CD4-positive, alpha-beta T cell treated with Interleukin-6 at 100 ng/mL for 8 hours (primary cell): ENCODE measurements around the gene SORBS1.

Experiments used
- DNase-seq: peaks from one replicate; pipeline ENCODE4 v3.0.0-alpha.2; 2020; ENCODE audit warnings: mixed read lengths, low spot score

SORBS1 gene

DNA sequence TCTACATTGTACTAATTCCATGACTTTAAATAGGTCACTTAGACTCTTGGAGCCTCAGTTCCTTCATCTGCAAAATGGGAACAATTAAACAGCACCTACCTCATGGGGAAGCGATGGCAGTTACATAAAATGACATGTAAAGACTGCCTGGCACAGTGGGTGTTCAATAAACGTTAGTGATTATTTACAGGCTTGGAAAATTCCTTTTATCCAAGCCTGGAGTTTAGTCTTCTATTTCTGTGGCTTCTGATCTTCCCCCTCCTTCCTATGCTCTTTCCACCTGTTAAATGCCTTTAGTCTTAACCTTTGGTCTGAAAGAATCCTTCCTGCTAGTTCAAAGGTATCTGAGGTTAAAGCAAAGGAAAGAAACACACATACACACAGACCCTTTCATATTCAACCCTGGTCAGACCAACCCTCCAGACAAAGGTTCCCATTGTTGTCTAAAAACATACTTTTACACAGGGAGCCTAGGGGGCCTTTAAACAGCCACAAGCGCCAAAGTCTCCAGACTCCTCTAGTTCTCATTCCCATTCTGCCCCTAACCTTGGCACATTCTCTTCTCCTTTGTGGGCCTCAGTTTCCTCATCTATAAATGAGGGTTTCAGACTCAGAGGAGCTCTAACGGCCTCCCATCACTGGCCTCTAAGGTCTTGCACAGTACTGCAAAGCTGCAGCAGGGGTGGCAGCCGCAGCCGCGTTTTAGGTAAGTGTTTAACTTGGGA lies 21.4 kb downstream of the SORBS1 start:
- no peak for DNase-seq

DNA sequence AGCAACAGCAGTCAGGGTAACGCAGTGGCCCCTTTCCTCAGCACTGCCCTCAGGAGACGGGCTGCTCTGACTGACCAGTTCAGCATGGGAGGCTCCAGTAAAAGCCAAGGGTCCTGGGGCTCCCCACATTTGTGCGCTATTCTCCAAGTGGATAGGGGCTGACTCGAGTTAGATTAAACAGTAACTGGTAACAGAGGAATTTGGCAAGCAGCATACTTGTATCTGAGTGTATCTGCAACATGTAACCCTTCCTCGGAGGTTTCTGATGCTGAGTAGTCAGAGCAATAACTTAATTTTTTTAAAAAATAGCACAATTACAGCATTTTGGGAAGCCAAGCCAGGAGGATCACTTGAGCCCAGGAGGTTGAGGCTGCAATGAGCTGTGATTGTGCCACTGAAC lies 22.8 kb downstream of the SORBS1 start:
- no peak for DNase-seq

DNA sequence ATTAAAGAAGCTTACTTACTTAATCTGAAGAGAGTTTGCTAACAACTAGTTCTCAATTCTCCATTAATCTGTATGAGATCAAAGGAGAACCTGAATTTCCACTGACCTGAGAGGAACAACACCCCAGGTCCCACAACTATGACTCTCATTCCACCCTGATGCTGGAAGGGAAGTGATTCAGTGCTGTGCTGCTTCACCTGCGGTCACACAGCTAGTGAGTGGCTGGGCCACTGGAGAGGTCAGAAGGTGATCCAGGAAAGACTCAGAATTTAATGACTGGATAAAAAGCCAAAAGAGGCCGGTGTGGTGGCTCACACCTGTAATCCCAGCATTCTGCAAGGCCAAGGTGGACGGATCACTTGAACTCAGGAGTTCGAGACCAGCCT lies 23.6 kb downstream of the SORBS1 start:
- no peak for DNase-seq

DNA sequence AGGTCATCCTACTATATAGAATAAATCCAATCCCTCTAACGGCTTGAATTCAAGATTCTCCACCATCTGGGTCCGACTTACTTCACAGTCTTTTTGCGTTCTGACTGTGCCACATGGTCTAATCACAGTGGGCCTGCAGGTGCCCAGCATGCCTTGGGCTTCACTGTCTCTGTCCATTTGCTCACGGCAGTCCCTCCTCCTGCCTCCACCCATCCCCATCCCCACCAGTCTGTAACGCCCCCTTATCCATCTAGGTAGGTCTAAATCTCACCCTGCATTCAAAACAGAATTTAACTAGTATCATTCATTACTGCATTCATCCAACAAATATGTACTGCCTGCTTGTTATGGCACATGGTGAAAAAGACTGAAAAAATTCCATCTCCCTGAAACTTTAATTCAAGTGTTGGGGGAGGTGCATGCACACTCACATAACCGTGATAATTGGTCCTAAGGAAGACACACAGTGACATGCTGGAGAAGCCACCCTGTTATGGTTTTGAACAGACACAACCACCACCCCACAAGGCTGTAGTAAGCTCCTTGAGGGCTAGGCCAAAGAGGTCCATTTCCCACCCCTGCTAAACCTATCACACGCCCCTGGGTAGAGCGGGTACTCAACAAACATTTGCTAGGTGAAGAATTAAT lies 24.2 kb downstream of the SORBS1 start:
- no peak for DNase-seq

DNA sequence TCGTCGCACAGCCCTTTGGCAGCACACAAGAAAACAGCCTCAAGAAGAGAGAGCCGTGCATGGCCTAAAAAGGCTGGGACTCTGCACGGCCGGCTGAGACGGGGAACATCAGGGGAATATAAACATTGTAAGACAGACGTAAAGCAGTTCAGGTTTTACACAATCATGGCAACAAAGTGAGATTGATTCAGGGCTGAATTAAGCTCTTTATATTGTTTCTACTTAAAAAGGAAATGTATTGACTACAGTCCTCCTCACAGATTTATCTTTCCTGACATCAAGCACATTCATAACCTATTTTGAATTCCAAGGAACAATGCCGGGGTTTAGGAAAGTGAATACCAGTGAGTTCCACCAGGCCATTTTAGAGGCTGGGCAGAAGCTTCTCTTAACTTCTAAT lies 25.2 kb downstream of the SORBS1 start:
- DNase-seq: no peak

DNA sequence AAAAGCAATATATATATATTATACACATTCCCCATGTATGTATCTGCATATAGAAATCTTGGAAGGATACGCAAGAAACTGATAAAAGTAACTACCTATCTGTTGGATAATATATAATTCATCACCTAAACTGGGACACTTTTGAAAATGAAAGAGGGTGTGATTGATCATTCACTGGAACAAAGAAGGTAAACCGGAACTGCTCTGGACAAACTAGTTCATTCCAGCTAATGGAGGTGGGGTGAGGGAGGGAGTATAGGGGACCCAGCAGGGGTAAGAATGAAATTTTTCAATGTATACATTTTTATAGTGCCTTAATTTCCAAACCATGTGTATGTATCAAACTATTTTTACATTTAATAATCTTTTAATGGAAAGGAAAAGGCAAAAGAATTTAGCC lies 25.6 kb downstream of the SORBS1 start:
- DNase-seq: no peak

DNA sequence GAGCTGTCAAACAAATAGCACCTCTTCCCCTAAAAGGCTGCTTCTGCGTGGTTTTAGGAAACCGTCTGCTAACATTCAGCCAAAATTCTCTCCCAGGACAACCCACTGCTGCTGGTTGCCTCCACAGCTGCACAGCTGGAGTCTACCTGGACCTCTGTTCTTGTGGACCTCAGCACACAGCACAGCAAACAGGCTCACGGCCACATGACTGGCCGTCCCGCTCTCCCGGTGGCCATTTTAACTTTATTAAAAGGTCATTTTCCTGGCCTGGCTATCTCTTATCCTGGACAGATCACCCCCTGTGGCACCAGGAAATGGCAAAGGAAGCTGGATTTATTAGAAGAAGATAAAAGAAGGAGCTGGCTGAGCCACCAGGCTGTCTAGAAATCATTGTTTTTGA lies 27.6 kb downstream of the SORBS1 start:
- no peak for DNase-seq

DNA sequence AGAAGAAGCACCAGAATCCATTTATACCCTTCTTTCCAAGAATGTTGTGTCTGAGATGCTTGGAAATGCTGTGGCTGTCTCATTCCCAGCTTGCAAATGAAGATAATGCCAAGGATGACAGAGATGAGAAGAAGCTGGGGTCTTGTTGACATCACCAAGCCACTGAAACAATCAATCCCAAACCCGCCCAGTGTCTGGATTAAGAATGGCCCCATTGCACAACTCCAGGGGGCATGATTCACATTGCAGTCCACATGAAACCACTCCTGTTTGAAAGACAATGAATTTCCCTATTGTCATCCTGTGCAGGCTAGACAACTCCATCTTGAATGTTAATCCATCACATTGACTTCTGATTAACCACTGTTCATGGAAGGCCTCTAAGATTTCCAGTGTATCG lies 28.6 kb downstream of the SORBS1 start:
- no peak for DNase-seq

DNA sequence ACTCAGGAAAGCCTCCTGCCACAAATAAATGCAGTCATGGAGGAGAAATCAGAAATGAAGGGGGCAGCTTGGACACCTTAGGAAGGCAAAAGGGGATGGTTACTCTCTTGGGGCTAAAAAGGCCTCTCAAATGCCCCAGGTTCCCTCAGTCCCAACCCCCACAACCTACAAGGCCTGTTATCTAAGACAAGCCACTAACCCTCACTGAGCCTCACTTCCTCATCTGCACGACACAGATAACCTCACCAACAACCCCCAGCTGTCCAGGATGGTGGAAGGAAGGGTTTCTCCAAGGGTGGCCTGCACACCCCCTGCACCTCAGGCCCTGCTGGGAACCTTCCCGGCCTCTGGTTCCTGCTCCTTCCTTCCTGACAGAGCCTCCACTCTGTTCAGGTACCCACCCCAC lies 29.2 kb downstream of the SORBS1 start:
- no peak for DNase-seq

DNA sequence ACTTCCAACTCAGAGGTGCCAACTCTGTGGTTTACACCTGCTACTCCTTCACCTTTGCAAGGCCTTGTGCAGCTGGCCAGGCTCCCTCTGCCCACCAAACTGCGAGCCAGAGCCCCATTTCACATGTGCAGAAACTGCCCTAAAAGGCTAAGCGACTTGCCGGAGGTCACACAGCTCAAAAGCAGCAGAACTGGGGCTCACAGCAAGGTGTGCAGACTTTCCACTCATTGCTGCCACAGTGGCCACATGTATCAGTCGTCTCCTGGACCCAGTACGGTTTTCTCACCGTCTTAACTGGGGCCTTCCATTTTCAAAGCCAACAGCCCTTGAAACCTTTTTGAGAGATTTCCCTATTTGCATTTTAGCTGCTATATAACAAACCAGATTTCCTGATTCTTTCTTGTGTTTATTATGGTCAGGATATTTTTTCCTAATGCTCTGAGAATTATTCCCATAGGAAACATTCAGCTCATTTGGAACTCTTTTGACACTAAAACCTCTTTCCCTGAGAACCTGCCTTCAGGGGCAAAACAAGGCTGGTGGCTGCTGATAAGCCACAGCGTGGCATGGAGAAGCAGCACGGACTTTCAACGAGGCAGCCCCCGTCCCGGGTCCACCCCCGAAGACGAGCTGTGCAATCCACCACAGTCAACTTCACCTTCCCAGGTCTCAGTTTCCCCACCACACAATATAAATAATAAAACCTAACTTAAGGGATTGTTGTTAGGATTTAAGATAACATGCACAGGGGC lies 29.9 kb downstream of the SORBS1 start:
- no peak for DNase-seq

DNA sequence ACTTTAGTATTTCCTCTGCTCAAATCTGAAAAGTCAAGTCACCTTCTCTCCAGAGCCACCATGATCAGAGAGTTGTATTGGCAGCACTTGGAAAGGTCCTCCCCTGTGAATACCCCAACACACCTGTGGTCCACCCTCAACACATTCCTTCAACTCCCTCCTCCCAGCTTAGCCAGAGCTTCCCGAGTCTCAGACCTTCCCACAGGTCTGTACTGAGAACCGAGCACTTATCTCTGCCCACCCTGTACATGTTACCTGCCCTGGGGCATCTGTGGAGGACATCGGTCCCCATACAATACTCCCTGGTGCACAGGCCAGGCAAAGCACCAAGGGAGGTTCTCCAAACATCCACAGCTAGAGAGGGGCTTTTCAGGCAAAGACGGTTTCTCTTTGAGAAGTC lies 30.6 kb downstream of the SORBS1 start:
- no peak for DNase-seq

DNA sequence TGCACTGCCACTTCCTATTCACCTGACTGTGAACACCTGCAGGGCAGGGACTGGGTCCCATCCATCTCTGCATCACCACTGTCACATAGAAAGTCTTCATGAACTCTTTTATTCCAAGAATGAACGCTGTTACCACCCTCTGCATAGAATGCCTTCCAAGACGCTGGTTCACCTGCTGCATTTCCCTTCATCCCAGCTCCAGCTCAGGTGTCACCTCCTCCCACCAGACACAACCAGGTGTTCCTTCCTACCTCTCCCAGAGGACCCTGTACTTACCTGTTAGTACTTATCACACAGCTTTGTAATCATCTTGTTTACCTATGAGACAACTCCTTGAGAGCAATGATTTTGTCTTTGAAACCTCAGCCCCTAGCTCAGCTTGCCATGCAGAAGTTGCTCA lies 31.1 kb downstream of the SORBS1 start:
- DNase-seq: no peak

DNA sequence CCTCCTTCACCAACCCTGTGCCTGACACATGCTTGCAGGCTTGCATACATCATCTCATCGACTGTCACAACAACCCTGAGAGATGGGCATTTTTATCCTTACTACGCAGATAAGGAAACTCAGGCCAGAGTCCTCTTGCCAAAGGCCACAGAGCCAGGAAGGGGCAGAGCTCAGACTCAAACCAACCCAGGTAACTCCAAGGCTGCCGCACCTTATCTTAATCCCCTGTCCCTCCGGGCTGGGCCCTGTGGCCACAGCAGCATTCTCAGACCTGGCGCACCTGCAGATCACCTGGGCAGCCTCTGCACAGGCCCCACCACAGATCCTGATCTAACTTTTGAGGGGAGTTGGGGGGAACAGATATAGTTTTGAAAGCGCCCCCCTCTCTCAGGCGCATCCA lies 35.1 kb downstream of the SORBS1 start:
- DNase-seq: no peak

DNA sequence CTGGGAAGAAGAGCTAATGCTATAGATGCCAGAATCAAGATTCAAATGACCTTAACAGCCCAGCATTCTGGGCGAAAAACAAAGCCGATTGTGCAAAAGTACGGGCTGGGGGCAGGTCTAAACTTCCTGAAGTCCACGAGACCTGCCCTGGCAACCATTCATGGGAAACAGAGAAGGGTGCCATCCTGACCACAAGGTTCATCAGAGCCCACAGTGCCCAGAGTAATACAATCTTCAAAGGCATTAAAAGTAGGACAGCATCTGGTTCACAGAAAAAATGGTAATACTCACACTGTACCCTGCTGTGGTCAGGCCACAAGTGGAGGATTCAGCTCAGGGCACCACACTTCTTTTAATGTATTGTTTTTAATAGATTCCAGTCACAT lies 36.1 kb downstream of the SORBS1 start:
- no peak for DNase-seq

DNA sequence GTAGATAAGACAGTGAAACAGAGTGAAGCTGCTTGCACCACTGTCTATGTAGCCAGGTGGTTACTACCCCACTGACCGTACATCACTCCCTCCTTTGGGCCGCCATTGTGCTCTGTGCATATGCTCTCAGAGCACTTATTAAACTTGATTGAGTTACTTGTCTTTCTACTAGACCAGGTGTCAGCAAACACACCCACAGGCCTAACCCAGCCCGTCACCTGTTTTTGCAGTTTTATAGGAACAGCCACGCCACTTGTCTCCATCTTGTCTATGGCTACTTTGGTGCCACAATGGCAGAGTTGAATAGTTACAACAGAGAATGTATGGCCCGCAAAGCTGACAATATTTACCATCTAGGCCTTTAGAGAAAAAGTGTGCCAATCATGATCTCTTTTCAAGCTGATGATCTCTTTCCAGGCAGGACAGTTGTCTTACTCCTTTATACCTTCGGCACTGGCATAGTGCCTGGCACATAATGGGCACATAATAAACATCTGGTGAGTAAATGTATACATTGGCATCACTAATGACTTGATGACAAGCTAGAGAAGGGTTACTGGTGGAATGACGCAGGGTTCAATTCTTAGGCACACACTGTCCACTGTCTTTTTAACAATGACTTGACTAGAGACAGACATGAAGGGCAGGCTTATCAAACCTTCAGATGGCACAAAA lies 36.7 kb downstream of the SORBS1 start:
- DNase-seq: no peak

DNA sequence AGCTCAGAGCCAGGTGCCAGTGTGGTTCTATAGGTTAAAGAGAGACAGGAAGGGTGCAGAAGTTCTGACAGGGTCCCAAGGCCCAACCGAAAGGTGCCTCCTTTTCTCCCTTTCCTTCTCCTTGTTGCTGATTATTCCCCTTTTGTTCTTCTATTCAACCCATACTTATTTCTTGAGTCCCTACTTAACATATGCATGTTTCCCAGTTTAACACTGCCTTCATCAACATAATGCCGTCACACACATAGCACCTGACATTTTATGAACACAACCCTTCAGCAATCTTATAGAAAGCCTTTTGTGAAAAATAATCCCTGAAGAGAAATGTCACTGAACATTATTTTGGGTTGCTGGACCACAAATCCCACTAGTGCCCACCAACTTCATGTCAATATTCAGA lies 39.1 kb downstream of the SORBS1 start:
- no peak for DNase-seq

DNA sequence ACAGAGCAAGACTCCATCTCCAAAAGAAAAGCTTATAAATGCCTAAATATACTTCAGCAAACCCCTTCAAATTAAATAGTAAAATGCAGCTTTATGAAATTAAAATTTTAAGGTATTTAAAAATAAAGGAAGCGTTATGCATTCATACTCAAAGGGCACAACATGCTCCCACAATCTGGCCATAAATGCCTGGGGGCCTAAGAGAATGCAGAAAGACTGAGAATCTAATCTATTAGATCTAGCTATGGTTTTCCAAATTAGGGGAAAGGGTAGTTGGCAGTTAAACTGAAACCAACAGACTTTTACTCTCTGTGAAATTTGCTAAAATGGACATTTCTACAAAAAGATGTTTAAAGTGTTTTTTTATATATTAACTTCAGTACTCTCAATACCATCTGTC lies 40.6 kb downstream of the SORBS1 start:
- no peak for DNase-seq

DNA sequence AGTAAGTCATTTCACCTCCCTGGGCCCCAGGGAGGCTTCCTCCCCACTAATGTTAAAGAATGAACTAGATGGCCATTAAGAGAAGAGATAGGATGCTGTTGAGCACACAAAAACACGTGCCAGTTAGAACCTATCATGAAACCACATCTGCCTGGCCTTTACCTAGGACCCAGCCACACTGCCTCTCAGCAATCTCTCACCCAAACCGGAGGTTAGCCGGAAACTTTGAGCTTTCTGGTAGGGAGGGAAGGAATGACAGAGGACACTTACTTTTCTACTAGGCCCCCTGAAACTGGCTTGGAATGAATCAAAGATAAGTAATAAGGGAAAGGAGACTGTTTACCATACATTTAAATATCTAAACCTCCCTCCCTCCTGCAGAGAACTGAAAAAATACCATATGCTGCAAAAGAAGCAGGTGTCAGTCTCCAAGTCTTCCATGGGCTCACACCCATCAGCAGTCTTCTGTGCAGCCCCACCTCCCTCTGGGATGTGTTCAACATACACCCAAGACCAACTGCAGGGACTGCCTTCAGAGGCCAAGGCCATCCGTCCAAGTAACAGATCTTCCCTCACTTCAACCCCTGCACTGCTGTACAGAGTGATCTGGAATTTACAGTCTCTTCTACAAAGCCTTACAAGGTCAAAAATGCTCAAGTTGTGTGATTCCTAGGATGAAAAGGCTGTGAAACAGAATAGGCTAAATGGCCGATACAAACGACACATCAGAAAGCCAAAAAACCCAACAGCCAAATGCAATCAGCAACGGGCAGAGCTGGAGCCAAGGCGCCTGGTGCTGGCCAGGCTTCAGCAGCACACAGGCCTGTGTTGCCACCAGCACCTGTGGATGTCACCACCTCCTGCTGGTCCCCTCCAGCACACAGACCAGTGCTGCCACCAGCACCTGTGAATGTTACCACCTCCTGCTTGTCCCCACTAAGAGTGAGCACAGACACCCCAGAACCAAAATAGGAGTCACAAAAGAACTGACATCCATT lies 42.4 kb downstream of the SORBS1 start:
- no peak for DNase-seq

DNA sequence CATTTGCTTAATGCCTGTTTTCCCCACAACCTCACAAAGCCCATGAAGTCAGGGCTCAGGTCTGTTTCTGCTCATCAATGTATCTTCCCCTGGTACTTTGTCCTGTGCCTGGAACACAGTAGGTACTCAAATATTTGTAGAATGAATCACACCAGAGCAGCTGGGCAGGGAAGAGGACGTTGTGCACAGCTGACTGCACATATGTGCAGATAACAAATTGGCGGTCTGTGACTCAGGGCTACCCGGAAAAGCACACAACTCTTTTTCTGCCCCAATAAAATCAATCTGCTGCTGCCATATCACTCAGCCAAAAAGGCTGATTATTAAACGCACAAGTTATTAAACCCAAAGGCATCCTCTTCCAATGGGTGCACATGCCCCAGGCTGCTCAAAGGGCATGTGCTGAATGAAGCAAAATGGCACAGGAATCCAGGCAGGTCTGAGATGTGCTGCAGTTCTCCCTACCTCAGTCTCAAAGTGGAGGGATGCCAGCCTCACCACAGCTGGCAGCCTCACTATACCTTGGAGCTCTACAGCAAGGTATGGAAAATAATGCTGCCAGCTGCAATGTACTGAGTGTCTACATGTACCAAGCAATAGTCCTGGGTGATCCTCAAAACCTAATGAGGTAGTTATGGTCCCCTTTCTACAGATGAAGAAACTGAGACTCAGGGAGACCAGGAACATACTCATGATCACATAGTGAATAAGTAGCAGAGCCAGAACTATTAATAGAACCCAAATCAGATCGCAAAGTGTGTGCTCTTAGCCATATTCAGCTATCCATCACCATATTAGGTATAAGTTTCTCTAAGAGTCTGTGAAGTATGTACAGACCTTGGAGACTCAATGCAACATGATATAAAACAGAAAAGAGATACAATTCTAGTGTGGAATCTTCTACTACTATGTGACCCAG lies 43.4 kb downstream of the SORBS1 start:
- no peak for DNase-seq

DNA sequence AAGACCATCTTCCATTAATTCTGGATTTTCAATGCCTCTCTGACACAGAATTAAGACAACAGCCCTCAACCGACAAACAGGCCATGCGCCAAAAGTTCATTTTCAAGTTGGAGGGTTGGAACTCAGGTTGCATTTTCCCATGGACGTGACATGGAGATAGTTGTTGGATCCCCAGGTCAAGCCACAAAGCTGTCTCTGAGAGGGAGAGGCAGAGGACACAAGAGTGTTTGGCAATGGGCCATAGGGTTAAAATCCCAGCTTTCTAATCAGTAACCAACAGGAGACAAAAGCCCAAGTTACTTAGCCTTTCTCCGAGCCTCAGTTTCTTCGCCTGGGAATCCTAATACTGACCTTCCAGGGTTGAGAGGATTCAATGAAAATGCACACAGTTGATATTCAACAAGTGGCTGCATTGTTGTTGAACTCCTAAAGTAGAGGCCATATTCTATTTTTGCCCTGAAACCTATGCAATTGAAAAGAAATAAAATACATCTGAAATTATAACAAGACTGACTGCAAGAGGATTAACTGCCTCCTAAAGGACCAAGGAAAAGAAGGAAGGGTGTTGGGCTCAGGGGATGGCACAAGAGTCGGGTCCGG lies 44.3 kb downstream of the SORBS1 start:
- DNase-seq: no peak
